Measurements from ENCODE around the gene ALPL. TPM values are rescaled to one million over a fixed set of nuclear protein-coding genes. Genes with fewer than 3 reads are reported as not detected.

ALPL gene
- total RNA-seq, 1 donor from 2014 or later: 43.1 TPM

DNA sequence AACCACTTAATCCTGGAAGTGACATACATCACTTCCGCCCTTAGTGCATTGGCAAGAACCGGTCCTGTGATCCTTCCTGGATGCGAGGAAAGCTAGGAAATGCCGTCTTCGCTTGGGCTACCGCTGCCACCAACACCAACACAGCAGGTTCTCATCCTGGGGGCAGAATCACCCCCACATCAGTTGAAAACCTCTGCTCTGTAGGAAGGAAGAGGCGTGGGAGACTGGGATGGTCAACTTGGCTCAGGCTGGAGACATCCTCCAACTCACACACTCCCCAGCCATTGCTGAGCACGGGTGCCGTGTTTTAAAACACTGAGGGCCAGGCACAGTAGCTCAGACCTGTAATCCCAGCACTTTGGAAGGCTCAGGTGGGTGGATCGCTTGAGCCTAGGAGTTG is 74.9 kb downstream of the ALPL start:
- TF ChIP-seq, protein P1, sequence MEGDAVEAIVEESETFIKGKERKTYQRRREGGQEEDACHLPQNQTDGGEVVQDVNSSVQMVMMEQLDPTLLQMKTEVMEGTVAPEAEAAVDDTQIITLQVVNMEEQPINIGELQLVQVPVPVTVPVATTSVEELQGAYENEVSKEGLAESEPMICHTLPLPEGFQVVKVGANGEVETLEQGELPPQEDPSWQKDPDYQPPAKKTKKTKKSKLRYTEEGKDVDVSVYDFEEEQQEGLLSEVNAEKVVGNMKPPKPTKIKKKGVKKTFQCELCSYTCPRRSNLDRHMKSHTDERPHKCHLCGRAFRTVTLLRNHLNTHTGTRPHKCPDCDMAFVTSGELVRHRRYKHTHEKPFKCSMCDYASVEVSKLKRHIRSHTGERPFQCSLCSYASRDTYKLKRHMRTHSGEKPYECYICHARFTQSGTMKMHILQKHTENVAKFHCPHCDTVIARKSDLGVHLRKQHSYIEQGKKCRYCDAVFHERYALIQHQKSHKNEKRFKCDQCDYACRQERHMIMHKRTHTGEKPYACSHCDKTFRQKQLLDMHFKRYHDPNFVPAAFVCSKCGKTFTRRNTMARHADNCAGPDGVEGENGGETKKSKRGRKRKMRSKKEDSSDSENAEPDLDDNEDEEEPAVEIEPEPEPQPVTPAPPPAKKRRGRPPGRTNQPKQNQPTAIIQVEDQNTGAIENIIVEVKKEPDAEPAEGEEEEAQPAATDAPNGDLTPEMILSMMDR (conservative IDR thresholded peaks at IDR 0.05): no peak
- peaks cover 34% of the 10 kb centered on the region for H3K27me3 Mint-ChIP-seq
- H3K4me3 Mint-ChIP-seq: no peak overlapping the region
- no peaks in the 10 kb centered on the region for H3K36me3 Mint-ChIP-seq
- H3K4me1 Mint-ChIP-seq (ENCODE audit: unreplicated experiment): peaks cover 16% of the 10 kb centered on the region
- no peaks in the 10 kb centered on the region for H3K9me3 Mint-ChIP-seq
- DNase-seq (ENCODE audit: extremely low spot score, unreplicated experiment): no peak
- H3K27ac Mint-ChIP-seq: no peak overlapping the region

DNA sequence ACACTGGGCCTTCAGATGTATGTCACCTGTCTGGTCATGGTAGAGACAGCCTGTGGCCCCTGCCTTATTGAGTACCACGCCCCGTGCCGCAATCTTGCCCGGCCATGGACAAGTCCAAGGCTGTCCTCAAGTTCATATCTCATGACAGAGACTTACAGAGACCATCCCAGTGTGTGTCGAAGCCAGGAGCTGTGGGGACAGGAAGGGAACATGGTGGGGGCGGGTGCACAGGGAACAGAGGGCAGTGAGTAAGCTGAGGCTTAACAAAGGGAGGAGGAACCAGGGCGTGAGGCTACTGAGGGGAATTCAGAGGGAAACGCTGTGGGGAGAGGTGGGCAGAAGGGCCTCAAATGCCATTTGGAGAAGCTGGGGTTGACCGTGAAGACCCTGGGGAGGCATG is 75.8 kb downstream of the ALPL start:
- TF ChIP-seq, protein P1 (conservative IDR thresholded peaks at IDR 0.05): no peak
- Mint-ChIP-seq H3K27me3 (peaks cover 29% of the 10 kb centered on the region), H3K9me3 (no peaks in the 10 kb centered on the region), H3K4me1 (ENCODE audit: unreplicated experiment) (peaks cover 18% of the 10 kb centered on the region), H3K36me3 (no peaks in the 10 kb centered on the region), H3K4me3 (no peak overlapping the region), H3K27ac (no peak overlapping the region)
- no peak for DNase-seq (ENCODE audit: extremely low spot score, unreplicated experiment)

DNA sequence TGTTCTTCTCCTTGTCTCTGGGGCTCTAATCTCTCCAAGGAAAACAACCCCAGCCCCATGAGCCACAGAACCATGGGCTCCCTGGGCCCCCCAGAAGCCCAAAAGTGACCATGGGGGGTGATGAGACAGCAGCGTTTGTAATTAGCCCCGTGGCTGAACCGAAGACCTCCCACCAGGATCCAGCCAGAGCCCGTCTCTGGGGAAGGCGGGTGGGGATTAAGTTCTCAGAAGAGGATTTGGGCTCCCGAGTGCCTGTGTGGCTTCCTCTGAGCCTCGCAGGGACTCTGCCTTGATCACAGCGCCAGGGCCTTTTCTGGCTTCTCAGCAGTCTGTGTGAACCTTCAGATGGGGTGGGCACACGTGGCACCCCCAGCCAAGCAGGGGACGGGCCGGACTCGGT is 77.0 kb downstream of the ALPL start:
- Mint-ChIP-seq H3K36me3 (no peaks in the 10 kb centered on the region), H3K4me3 (no peak overlapping the region), H3K4me1 (ENCODE audit: unreplicated experiment) (peaks cover 23% of the 10 kb centered on the region), H3K27ac (no peak overlapping the region), H3K27me3 (peaks cover 31% of the 10 kb centered on the region), H3K9me3 (no peaks in the 10 kb centered on the region)
- TF ChIP-seq, protein P1 (conservative IDR thresholded peaks at IDR 0.05): no peak
- no peak for DNase-seq (ENCODE audit: extremely low spot score, unreplicated experiment)

DNA sequence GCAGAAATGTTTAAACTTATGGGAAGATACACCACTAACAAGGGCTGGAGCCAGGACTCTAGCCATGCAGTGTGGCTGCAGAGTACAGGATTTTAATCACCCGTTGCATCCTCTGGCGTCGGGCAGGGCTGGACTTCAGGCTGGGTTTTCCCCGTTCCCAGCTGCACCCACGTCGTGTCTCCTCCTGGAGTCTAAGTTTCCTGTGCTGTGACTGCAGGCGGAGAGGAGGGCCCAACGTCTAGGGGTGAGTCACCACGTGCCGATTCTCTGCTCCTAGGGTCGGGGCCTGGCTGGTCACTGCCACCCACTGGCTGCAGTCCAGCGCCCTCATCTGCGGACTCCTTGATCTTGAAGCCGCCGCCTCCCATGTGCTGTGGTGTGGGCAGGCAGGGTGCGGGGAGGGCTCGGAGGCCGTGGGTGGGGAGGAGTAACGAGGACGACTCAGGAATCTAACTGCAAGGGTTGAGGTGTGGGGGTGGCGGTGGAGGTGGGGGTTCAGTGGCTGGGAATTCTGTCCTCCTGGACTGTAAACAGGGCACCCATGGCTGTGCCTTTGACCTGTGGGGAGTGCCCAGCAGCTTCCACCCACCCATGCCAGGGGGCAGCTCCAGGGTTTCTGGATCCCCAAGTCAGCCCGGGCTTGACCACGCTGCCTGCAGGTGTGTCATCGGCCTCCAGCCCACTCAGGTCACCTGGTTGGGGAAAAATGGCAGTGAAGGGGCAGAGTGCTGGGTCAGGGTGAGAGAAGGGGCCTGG is 77.8 kb downstream of the ALPL start:
- Mint-ChIP-seq H3K4me1 (ENCODE audit: unreplicated experiment) (peaks cover 23% of the 10 kb centered on the region), H3K36me3 (no peaks in the 10 kb centered on the region), H3K27me3 (peaks cover 28% of the 10 kb centered on the region), H3K4me3 (no peak overlapping the region), H3K9me3 (no peaks in the 10 kb centered on the region), H3K27ac (no peak overlapping the region)
- TF ChIP-seq, protein P1 (conservative IDR thresholded peaks at IDR 0.05): no peak
- no peak for DNase-seq (ENCODE audit: extremely low spot score, unreplicated experiment)

DNA sequence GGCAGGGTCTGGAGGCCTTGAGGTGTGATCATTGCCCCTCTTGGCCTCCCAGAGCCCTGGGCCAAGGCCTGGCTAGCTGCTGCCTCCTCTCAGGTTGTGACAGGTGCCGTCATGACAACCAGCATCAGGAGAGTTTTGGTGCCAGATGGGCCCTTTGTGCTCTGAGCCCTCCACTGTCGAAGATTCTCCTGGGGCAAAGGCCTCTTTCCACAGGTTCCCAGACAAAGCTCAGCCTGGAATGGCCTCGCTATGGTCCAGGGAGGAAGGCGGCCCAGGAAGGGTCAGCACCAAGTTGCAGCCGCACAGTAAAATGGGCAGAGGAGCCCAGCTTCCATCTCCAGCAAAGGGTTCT is 78.4 kb downstream of the ALPL start:
- DNase-seq (ENCODE audit: extremely low spot score, unreplicated experiment): no peak
- Mint-ChIP-seq H3K36me3 (no peaks in the 10 kb centered on the region), H3K27me3 (peaks cover 28% of the 10 kb centered on the region), H3K9me3 (no peaks in the 10 kb centered on the region), H3K27ac (no peak overlapping the region), H3K4me1 (ENCODE audit: unreplicated experiment) (peaks cover 23% of the 10 kb centered on the region), H3K4me3 (no peak overlapping the region)
- TF ChIP-seq, protein P1 (conservative IDR thresholded peaks at IDR 0.05): no peak

Measured in type B pancreatic cell (in vitro differentiated cells).